SK-N-SH (cell line): ENCODE results near the gene JAG2. TPM values are rescaled to one million over a fixed set of nuclear protein-coding genes. Genes with fewer than 3 reads are reported as not detected.

Experiments
- CTCF ChIA-PET: fragments of 300-600, 350-600 bp; formaldehyde crosslinking; extraction: SDS; loops from one replicate; lab custom pipeline; 2021; lab: Yijun Ruan, JAX
- POLR2A ChIA-PET: fragments of 350-600 bp; sonication (Branson Sonifier 250); formaldehyde crosslinking; extraction: SDS; loops from one replicate; lab custom pipeline; 2020; ENCODE audit warnings: antibody characterized with exemption, inconsistent platforms; lab: Yijun Ruan, JAX
- DNase-seq: peaks from one replicate; pipeline ENCODE4 v3.0.0; 2012
- H2AFZ ChIP-seq: fragments of 200-600 bp; sonication (generic); 2 replicates; pipeline ENCODE4 v1.8.1; 2016; ENCODE audit warnings: antibody characterized with exemption, mild to moderate bottlenecking, low read depth
- H3F3A ChIP-seq: fragments of 200-600 bp; sonication (generic); replicated peaks from 2 replicates; pipeline ENCODE3; 2016; ENCODE audit warnings: antibody characterized with exemption, mild to moderate bottlenecking; ENCODE audit not compliant: insufficient read depth
- H3K27ac ChIP-seq, 2 experiments: fragments of 200-500 bp in 1 of 2; fragments of 200-600 bp in 1 of 2; sonication (Bioruptor generic) in 1 of 2; sonication (generic), shearing (Covaris generic) in 1 of 2; 2 replicates each; pipeline versions ENCODE4 v1.5.1 to v1.6.1; 2014 to 2016; ENCODE audit warnings: low read depth in 2 of 2, inconsistent platforms in 1 of 2, low read length in 1 of 2, mild to moderate bottlenecking in 1 of 2, mixed read lengths in 1 of 2
- H3K27me3 ChIP-seq: fragments of 200-600 bp; sonication (generic), shearing (Covaris generic); 2 replicates; pipeline ENCODE4 v1.6.1; 2016; ENCODE audit warnings: mixed run types; ENCODE audit not compliant: insufficient read depth
- H3K36me3 ChIP-seq, 2 experiments: fragments of 200-500 bp in 1 of 2; fragments of 200-600 bp in 1 of 2; sonication (Bioruptor generic) in 1 of 2; sonication (generic) in 1 of 2; replicated peaks in 1 of 2; 2 replicates each; pipeline versions ENCODE3 to v1.5.1; 2014 to 2016; ENCODE audit warnings: low read length in 1 of 2, mild to moderate bottlenecking in 1 of 2; ENCODE audit not compliant: insufficient read depth in 2 of 2, control insufficient read depth in 1 of 2
- H3K4me1 ChIP-seq, 2 experiments: fragments of 200-500 bp in 1 of 2; fragments of 200-600 bp in 1 of 2; sonication (Bioruptor generic) in 1 of 2; sonication (generic), shearing (Covaris generic) in 1 of 2; 2 replicates each; pipeline versions ENCODE4 v1.5.1 to v1.6.1; 2014 to 2016; ENCODE audit warnings: low read depth in 1 of 2, low read length in 1 of 2, mixed run types in 1 of 2; ENCODE audit not compliant: insufficient read depth in 2 of 2, control insufficient read depth in 1 of 2
- H3K4me2 ChIP-seq: fragments of 200-600 bp; sonication (generic), shearing (Covaris generic); 2 replicates; pipeline ENCODE4 v1.6.1; 2017; ENCODE audit warnings: mixed run types
- H3K4me3 ChIP-seq, 2 experiments: fragments of 200-500 bp in 1 of 2; fragments of 200-600 bp in 1 of 2; sonication (Bioruptor generic) in 1 of 2; sonication (generic), shearing (Covaris generic) in 1 of 2; 2 replicates each; pipeline versions ENCODE4 v1.5.1 to v1.8.1; 2014 to 2016; ENCODE audit warnings: low read depth in 2 of 2, inconsistent platforms in 1 of 2, low read length in 1 of 2, mild to moderate bottlenecking in 1 of 2, mixed read lengths in 1 of 2, moderate library complexity in 1 of 2
- H3K79me2 ChIP-seq: fragments of 200-600 bp; sonication (generic); 2 replicates; pipeline ENCODE4 v1.8.1; 2017; ENCODE audit warnings: mild to moderate bottlenecking; ENCODE audit not compliant: insufficient read depth
- H3K9ac ChIP-seq: fragments of 200-600 bp; sonication (generic); 2 replicates; pipeline ENCODE4 v1.6.1; 2017; ENCODE audit warnings: mixed run types
- H3K9me2 ChIP-seq: fragments of 200-600 bp; sonication (generic); 2 replicates; pipeline ENCODE4 v1.6.1; 2017; ENCODE audit warnings: mixed run types
- H3K9me3 ChIP-seq: fragments of 200-600 bp; sonication (generic); 2 replicates; pipeline ENCODE4 v1.6.1; 2017; ENCODE audit warnings: mixed run types, mild to moderate bottlenecking, moderate library complexity
- H4K20me1 ChIP-seq: fragments of 200-600 bp; sonication (generic); 2 replicates; pipeline ENCODE4 v1.6.1; 2017; ENCODE audit warnings: mild to moderate bottlenecking, mixed run types; ENCODE audit not compliant: insufficient read depth
- ELF1 ChIP-seq: IDR thresholded peaks from 2 replicates; pipeline ENCODE4 v1.4.0; 2012
- FOXJ3 ChIP-seq: sonication (generic); formaldehyde crosslinking; IDR thresholded peaks from 2 replicates; pipeline ENCODE4 v1.5.1; 2020; ENCODE audit warnings: mild to moderate bottlenecking, missing genetic modification reagents
- GATA2 ChIP-seq: sonication (generic); formaldehyde crosslinking; IDR thresholded peaks from 2 replicates; pipeline ENCODE4 v1.5.0; 2020; ENCODE audit warnings: mild to moderate bottlenecking, missing genetic modification reagents
- JUND ChIP-seq: IDR thresholded peaks from 2 replicates; pipeline ENCODE4 v1.4.0; 2012
- MEF2A ChIP-seq: IDR thresholded peaks from 2 replicates; pipeline ENCODE4 v1.4.0; 2012; ENCODE audit warnings: low read depth, borderline replicate concordance
- MXI1 ChIP-seq: IDR thresholded peaks from 2 replicates; pipeline ENCODE4 v1.6.1; 2012; ENCODE audit warnings: mild to moderate bottlenecking, low read depth, low read length, improper control_type of control experiment
- NFIC ChIP-seq: IDR thresholded peaks from 2 replicates; pipeline ENCODE4 v1.4.0; 2012; ENCODE audit warnings: borderline replicate concordance
- POLR2AphosphoS5 ChIP-seq: IDR thresholded peaks from 2 replicates; pipeline ENCODE4 v1.6.1; 2012; ENCODE audit warnings: low read depth, low read length
- RXRA ChIP-seq: IDR thresholded peaks from 2 replicates; pipeline ENCODE4 v1.4.0; 2012; ENCODE audit warnings: low read depth, mild to moderate bottlenecking, borderline replicate concordance
- SIN3A ChIP-seq: IDR thresholded peaks from 2 replicates; pipeline ENCODE4 v1.6.1; 2012; ENCODE audit warnings: low read depth, mild to moderate bottlenecking, low read length, moderate library complexity, borderline replicate concordance
- SMC3 ChIP-seq: IDR thresholded peaks from 2 replicates; pipeline ENCODE4 v1.6.1; 2012; ENCODE audit warnings: low read depth, low read length, improper control_type of control experiment
- TAF1 ChIP-seq: IDR thresholded peaks from 2 replicates; pipeline ENCODE4 v1.6.1; 2012; ENCODE audit warnings: low read depth, mild to moderate bottlenecking, low read length, moderate library complexity, borderline replicate concordance
- WGBS: methylation state at CpG from one replicate; pipeline ENCODE4 v1.1.6; 2017; ENCODE audit warnings: low lambda C conversion rate; 5-methylcytosine and 5-hydroxymethylcytosine counted together
- polyA plus RNA-seq, 3 experiments: library from polyadenylated mRNA; depleted of rRNA; stranded (reverse); fragments of >200 nt; gene quantifications; 2 replicates each; pipeline ENCODE4 v1.2.3, GENCODE V29; 2012
- TF ChIP-seq, protein P1 (sequence below): fragments of 150-350 bp; IDR thresholded peaks from 2 replicates; pipeline ENCODE4 v1.6.1; 2017; ENCODE audit warnings: antibody characterized with exemption, low read length, low read depth, borderline replicate concordance
- TF ChIP-seq, protein P2 (sequence below): IDR thresholded peaks from 2 replicates; pipeline ENCODE4 v1.4.0; 2012; ENCODE audit warnings: low read depth
- TF ChIP-seq, protein P3 (sequence below): IDR thresholded peaks from 2 replicates; pipeline ENCODE4; 2012
- TF ChIP-seq, protein P4 (sequence below): IDR thresholded peaks from 2 replicates; pipeline ENCODE4 v1.4.0; 2012; ENCODE audit warnings: low read depth, borderline replicate concordance
- TF ChIP-seq, protein P5 (sequence below): fragments of 200-600 bp; sonication (generic); IDR thresholded peaks from 2 replicates; pipeline ENCODE4 v1.6.1; 2017; ENCODE audit warnings: antibody characterized with exemption, mild to moderate bottlenecking, moderate library complexity
- TF ChIP-seq, protein P6 (sequence below): IDR thresholded peaks from 2 replicates; pipeline ENCODE4 v1.6.1; 2012; ENCODE audit warnings: mild to moderate bottlenecking, low read depth, low read length, moderate library complexity

Gene JAG2
- polyA plus RNA-seq, 1 of the 3 experiments (the other 2 are of a cell fraction): 1.7 TPM

DNA sequence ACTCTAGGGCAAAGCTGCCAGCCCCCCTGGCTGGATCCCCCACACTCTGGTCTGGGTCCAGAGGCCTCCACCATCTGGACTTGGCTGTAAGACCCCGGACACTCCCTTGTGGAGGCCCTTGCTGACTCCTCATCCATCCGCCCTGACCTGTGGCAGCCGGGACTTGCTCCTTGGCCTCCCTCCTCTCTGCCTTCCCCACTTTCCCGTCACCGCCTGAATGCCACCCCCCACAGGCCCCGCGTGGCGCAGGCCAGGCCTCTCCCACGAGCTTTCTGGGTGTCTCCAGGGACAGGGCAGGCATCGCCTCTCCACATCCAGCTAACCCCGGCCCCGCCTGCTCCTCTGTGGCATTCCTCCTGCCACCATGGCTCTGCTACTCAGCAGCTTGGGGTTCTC is 14.1 kb downstream of the JAG2 start:
- no peak overlapping the region for H3K9ac ChIP-seq
- no peak overlapping the region for H3K27ac ChIP-seq
- H3K9me2 ChIP-seq: no peaks in the 10 kb centered on the region
- H3K4me2 ChIP-seq: no peak overlapping the region
- no peaks in the 10 kb centered on the region for H3K9me3 ChIP-seq
- H3K4me1 ChIP-seq: no peaks in the 10 kb centered on the region
- TF ChIP-seq, protein P1, sequence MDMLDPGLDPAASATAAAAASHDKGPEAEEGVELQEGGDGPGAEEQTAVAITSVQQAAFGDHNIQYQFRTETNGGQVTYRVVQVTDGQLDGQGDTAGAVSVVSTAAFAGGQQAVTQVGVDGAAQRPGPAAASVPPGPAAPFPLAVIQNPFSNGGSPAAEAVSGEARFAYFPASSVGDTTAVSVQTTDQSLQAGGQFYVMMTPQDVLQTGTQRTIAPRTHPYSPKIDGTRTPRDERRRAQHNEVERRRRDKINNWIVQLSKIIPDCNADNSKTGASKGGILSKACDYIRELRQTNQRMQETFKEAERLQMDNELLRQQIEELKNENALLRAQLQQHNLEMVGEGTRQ: no peak
- no peak for TF ChIP-seq POLR2AphosphoS5
- TF ChIP-seq, protein P2, sequence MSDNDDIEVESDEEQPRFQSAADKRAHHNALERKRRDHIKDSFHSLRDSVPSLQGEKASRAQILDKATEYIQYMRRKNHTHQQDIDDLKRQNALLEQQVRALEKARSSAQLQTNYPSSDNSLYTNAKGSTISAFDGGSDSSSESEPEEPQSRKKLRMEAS: no peak
- no peak for TF ChIP-seq TAF1
- TF ChIP-seq, protein P3, sequence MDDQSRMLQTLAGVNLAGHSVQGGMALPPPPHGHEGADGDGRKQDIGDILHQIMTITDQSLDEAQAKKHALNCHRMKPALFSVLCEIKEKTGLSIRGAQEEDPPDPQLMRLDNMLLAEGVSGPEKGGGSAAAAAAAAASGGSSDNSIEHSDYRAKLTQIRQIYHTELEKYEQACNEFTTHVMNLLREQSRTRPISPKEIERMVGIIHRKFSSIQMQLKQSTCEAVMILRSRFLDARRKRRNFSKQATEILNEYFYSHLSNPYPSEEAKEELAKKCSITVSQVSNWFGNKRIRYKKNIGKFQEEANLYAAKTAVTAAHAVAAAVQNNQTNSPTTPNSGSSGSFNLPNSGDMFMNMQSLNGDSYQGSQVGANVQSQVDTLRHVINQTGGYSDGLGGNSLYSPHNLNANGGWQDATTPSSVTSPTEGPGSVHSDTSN: no peak
- TF ChIP-seq, protein P4, sequence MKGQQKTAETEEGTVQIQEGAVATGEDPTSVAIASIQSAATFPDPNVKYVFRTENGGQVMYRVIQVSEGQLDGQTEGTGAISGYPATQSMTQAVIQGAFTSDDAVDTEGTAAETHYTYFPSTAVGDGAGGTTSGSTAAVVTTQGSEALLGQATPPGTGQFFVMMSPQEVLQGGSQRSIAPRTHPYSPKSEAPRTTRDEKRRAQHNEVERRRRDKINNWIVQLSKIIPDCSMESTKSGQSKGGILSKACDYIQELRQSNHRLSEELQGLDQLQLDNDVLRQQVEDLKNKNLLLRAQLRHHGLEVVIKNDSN: no peak
- TF ChIP-seq GATA2: no peak
- TF ChIP-seq, protein P5, sequence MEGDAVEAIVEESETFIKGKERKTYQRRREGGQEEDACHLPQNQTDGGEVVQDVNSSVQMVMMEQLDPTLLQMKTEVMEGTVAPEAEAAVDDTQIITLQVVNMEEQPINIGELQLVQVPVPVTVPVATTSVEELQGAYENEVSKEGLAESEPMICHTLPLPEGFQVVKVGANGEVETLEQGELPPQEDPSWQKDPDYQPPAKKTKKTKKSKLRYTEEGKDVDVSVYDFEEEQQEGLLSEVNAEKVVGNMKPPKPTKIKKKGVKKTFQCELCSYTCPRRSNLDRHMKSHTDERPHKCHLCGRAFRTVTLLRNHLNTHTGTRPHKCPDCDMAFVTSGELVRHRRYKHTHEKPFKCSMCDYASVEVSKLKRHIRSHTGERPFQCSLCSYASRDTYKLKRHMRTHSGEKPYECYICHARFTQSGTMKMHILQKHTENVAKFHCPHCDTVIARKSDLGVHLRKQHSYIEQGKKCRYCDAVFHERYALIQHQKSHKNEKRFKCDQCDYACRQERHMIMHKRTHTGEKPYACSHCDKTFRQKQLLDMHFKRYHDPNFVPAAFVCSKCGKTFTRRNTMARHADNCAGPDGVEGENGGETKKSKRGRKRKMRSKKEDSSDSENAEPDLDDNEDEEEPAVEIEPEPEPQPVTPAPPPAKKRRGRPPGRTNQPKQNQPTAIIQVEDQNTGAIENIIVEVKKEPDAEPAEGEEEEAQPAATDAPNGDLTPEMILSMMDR: no peak
- TF ChIP-seq MXI1: no peak
- no peak for TF ChIP-seq FOXJ3 (CRISPR knock-in tag)
- TF ChIP-seq JUND: no peak
- TF ChIP-seq ELF1: no peak
- no peak for TF ChIP-seq MEF2A
- TF ChIP-seq RXRA: no peak
- TF ChIP-seq NFIC: no peak
- TF ChIP-seq SMC3: no peak
- no peak for TF ChIP-seq SIN3A
- TF ChIP-seq, protein P6, sequence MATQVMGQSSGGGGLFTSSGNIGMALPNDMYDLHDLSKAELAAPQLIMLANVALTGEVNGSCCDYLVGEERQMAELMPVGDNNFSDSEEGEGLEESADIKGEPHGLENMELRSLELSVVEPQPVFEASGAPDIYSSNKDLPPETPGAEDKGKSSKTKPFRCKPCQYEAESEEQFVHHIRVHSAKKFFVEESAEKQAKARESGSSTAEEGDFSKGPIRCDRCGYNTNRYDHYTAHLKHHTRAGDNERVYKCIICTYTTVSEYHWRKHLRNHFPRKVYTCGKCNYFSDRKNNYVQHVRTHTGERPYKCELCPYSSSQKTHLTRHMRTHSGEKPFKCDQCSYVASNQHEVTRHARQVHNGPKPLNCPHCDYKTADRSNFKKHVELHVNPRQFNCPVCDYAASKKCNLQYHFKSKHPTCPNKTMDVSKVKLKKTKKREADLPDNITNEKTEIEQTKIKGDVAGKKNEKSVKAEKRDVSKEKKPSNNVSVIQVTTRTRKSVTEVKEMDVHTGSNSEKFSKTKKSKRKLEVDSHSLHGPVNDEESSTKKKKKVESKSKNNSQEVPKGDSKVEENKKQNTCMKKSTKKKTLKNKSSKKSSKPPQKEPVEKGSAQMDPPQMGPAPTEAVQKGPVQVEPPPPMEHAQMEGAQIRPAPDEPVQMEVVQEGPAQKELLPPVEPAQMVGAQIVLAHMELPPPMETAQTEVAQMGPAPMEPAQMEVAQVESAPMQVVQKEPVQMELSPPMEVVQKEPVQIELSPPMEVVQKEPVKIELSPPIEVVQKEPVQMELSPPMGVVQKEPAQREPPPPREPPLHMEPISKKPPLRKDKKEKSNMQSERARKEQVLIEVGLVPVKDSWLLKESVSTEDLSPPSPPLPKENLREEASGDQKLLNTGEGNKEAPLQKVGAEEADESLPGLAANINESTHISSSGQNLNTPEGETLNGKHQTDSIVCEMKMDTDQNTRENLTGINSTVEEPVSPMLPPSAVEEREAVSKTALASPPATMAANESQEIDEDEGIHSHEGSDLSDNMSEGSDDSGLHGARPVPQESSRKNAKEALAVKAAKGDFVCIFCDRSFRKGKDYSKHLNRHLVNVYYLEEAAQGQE: no peak
- TF ChIP-seq, all 33 proteins: peak for 0
- Histone ChIP-seq H3K4me3 (no peak overlapping the region), H3F3A (no peaks in the 10 kb centered on the region), H2AFZ (no peak overlapping the region), H3K36me3 (no peaks in the 10 kb centered on the region), H3K79me2 (no peaks in the 10 kb centered on the region), H4K20me1 (no peaks in the 10 kb centered on the region), H3K27me3 (no peaks in the 10 kb centered on the region)
- CTCF ChIA-PET: interaction anchor here (0.6 to 1.8 kb wide), 2 partner anchors 14 to 149 kb away, joined by 3 to 7 read pairs; partner anchors contain the start of gene JAG2
- DNase-seq: no peak
- 78% methylated on average over 6 of the region's 12 CpGs for WGBS
- POLR2A ChIA-PET: no interaction called here
